Skeletal muscle tissue (tissue), 4 donors: ENCODE results near the gene CYTH4. TPM values are rescaled to one million over a fixed set of nuclear protein-coding genes. Genes with fewer than 3 reads are reported as not detected.

Source experiments
- H3K27ac ChIP-seq: one replicate; pipeline ENCODE4 v1.7.0; 2013; ENCODE audit warnings: mild to moderate bottlenecking, low read depth, low read length, inconsistent platforms
- H3K27me3 ChIP-seq, 3 donors: one replicate each; pipeline ENCODE4 v1.7.0; 2013; ENCODE audit warnings: low read length in 3 of 3; ENCODE audit not compliant: control insufficient read depth in 3 of 3, insufficient read depth in 3 of 3
- H3K36me3 ChIP-seq, 3 donors: one replicate each; pipeline ENCODE4 v1.7.0; 2013; ENCODE audit warnings: low read length in 3 of 3; ENCODE audit not compliant: control insufficient read depth in 3 of 3, insufficient read depth in 3 of 3
- H3K4me1 ChIP-seq, 3 donors: one replicate each; pipeline ENCODE4 v1.7.0; 2013; ENCODE audit warnings: low read length in 3 of 3, mild to moderate bottlenecking in 3 of 3; ENCODE audit not compliant: control insufficient read depth in 3 of 3, insufficient read depth in 3 of 3
- H3K4me3 ChIP-seq, 3 donors: one replicate each; pipeline ENCODE4 v1.7.0; 2013; ENCODE audit warnings: low read length in 3 of 3
- H3K9ac ChIP-seq, 3 donors: one replicate each; pipeline ENCODE4 v1.7.0; 2013; ENCODE audit warnings: low read length in 3 of 3, mild to moderate bottlenecking in 3 of 3, moderate library complexity in 2 of 3, low read depth in 1 of 3
- H3K9me3 ChIP-seq, 3 donors: one replicate each; pipeline ENCODE4 v1.7.0; 2013; ENCODE audit warnings: low read length in 3 of 3; ENCODE audit not compliant: control insufficient read depth in 3 of 3
- total RNA-seq: library from RNA; depleted of rRNA; stranded (reverse); fragments of >200 nt; gene quantifications from one replicate; pipeline ENCODE4 v1.2.3, GENCODE V29; 2014
- donor health status: Osteomylitis.

The CYTH4 gene
- total RNA-seq, 1 donor from 2014 or later: 12.0 TPM

DNA sequence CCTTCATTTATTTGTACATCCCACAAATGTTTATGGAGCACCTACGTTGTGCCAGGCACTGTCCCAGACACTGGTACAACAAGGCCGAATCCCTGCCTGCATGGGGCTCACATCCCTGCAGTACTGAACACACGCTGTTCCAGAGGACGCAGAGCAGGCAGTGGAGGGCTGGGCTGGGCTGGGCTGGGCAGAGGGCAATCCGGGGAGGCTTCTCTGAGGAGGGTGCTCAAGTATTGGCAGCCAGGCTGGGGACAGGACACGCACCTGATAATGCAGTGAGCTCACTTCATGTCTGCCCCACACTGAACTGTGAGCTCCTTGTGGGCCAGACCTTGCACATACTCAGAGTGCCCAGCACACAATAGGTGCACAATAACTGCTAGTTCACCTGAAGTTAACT is 34.1 kb downstream of the CYTH4 start:
- H3K27ac ChIP-seq: no peak overlapping the region
- H3K4me1 ChIP-seq: no peaks in the 10 kb centered on the region
- H3K4me3 ChIP-seq: no peak overlapping the region
- H3K9ac ChIP-seq: no peak overlapping the region
- no peaks in the 10 kb centered on the region for H3K9me3 ChIP-seq
- H3K27me3 ChIP-seq: peaks cover 32 to 50% (median 41%) of the 10 kb centered on the region in 3 donors
- H3K36me3 ChIP-seq: no peaks in the 10 kb centered on the region

GRCh38 chr22:37316875-37317371 is 34.6 kb downstream of the CYTH4 start:
- Histone ChIP-seq H3K9me3 (no peaks in the 10 kb centered on the region), H3K4me3 (no peak overlapping the region), H3K4me1 (no peaks in the 10 kb centered on the region), H3K36me3 (no peaks in the 10 kb centered on the region), H3K9ac (no peak overlapping the region), H3K27me3 (peaks cover 28 to 48% (median 38%) of the 10 kb centered on the region in 3 donors), H3K27ac (no peak overlapping the region)

GRCh38 chr22:37317698-37318210 is 35.4 kb downstream of the CYTH4 start:
- Histone ChIP-seq H3K36me3 (no peaks in the 10 kb centered on the region), H3K4me1 (no peaks in the 10 kb centered on the region), H3K4me3 (no peak overlapping the region), H3K27ac (no peak overlapping the region), H3K27me3 (peaks cover 34 to 50% (median 46%) of the 10 kb centered on the region in 3 donors), H3K9me3 (no peaks in the 10 kb centered on the region), H3K9ac (no peak overlapping the region)

DNA sequence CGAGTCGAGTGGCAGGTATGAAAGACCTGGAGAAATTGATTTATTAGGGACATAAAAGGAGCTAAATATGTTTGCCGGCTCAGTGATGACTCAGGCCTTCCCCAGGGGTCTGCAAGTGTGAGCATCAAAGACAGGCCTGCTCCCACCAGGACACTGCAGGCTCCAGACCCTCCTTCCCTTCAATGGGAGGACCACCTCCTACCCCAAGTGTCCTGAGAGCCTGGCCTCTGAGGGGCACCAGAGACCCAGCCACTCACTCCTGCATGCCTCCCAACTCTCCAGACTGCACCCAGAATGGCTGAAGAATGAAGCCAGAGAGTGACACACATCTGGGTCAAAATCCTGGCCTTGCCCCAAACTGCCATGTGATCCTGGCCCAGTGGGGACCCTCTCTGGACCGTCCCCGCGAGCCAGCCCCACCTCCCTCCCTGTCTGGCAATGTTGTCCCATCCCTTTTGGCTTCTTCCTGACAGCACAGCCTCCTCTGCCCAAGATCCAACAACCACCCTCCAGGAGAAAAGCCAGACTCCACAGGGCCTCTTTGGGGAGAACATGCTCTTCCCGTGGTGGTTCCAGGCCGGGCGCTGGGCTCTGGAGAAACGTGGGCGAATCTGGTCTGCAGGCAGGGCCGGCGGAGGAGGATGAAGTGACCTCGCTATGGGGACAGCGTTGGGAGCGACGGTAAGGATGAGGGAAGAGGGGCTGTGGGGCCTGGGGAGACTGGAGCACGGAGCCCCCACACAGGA is 36.2 kb downstream of the CYTH4 start:
- Histone ChIP-seq H3K9ac (no peak overlapping the region), H3K27me3 (peaks cover 35 to 53% (median 48%) of the 10 kb centered on the region in 3 donors)

GRCh38 chr22:37319469-37319868 is 37.2 kb downstream of the CYTH4 start:
- Histone ChIP-seq H3K27ac (no peak overlapping the region), H3K9me3 (no peaks in the 10 kb centered on the region), H3K36me3 (no peaks in the 10 kb centered on the region), H3K9ac (no peak overlapping the region), H3K4me1 (no peaks in the 10 kb centered on the region), H3K4me3 (no peak overlapping the region), H3K27me3 (peaks cover 39 to 59% (median 57%) of the 10 kb centered on the region in 3 donors)

More for the DNA sequence above, 36.2 kb downstream of the CYTH4 start:
- Histone ChIP-seq H3K4me1 (no peaks in the 10 kb centered on the region), H3K36me3 (no peaks in the 10 kb centered on the region), H3K27ac (no peak overlapping the region), H3K9me3 (no peaks in the 10 kb centered on the region), H3K4me3 (no peak overlapping the region)

DNA sequence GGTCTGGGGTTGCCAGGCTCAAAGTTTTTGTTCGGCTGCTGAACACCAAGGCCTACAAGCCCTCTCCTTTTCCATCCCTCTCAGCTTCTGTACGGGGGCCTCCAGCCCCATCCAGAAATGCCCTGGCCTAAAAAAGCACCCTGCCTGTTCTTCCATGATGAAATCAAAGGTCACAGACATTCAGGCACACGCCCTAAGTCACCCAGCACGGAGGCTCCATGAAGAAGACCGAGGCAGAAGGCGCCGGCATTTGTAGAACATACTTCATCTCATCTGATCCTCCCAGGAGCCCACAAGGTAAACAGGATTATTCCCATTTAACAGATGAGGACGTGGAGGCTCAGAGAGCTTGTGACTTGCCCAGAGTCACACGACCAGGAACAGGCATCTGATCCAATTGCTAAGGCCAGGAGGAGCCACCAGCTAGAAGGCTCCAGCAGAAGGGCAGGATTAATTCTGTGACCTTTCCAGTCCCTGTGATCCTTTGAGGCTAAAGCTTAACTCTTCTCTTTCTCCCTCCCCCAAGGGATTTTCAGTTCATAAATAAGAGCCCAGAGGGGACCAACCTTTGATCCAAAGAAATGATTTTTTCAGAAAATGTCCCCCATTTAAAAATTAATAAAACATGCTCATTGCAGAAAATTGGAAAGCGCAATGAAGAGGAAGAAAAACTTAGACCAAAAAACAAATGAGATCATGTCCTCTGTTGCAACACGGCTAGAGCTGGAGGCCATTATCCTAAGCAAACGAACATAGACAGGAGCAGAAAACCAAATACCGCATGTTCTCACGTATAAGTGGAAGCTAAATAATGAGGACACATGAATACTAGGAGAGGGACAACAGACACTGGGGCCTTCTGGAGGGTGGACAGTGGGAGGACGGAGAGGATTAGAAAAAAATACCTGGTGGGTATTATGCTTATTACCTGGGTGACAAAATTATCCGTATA is 38.7 kb downstream of the CYTH4 start:
- Histone ChIP-seq H3K27me3 (peaks cover 46 to 69% (median 62%) of the 10 kb centered on the region in 3 donors), H3K9me3 (no peaks in the 10 kb centered on the region), H3K4me1 (no peaks in the 10 kb centered on the region), H3K4me3 (no peak overlapping the region), H3K9ac (no peak overlapping the region), H3K36me3 (no peaks in the 10 kb centered on the region), H3K27ac (no peak overlapping the region)

DNA sequence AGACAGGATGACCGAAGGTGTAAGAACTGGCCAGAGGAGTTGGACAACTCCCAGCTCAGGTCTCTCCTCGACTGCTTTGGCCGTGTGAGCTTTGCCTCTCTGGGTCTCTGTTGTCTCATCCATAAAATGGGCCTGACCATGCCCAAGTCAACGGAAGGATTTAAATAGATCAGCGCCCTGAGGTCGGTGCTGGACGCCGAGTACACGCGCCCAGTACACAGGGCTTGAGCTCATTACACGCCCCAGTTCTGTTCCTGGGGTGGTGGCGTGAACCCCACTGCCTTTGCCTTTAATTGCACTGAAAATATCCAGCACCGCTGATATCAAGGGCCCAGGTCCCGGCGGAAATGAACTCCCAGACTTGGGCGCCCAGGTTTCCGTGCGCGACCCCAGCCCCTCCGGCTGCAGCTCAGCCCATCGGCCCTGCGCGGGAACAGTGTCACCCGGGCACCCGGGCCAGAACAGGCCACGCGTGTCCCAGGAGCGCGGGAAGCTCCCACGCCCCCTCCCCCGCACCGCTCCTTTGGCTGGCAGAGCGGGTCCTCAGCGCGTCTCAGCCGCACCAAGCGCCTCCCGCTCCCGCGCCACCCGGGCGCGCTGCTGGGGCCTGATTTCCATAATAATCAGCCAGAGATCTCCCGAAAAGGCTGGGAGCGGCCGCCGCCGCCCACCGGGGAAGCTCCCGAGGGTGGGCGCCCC is 42.2 kb downstream of the CYTH4 start:
- Histone ChIP-seq H3K9me3 (no peaks in the 10 kb centered on the region), H3K4me3 (no peak overlapping the region)

GRCh38 chr22:37325039-37325395 is 42.7 kb downstream of the CYTH4 start:
- Histone ChIP-seq H3K27me3 (peaks cover 64 to 70% (median 65%) of the 10 kb centered on the region in 3 donors), H3K4me1 (no peaks in the 10 kb centered on the region)

More for the DNA sequence above, 42.2 kb downstream of the CYTH4 start:
- Histone ChIP-seq H3K27me3 (peaks cover 61 to 67% (median 64%) of the 10 kb centered on the region in 3 donors), H3K27ac (no peak overlapping the region), H3K4me1 (no peaks in the 10 kb centered on the region), H3K9ac (no peak overlapping the region), H3K36me3 (no peaks in the 10 kb centered on the region)

GRCh38 chr22:37326726-37327125 is 44.4 kb downstream of the CYTH4 start:
- H3K36me3 ChIP-seq: no peaks in the 10 kb centered on the region
- H3K4me3 ChIP-seq: no peak overlapping the region
- no peaks in the 10 kb centered on the region for H3K9me3 ChIP-seq
- no peak overlapping the region for H3K27ac ChIP-seq
- H3K9ac ChIP-seq: no peak overlapping the region
- H3K4me1 ChIP-seq: no peaks in the 10 kb centered on the region
- peaks cover 70 to 79% (median 76%) of the 10 kb centered on the region in 3 donors for H3K27me3 ChIP-seq

More at GRCh38 chr22:37325039-37325395, 42.7 kb downstream of the CYTH4 start:
- no peaks in the 10 kb centered on the region for H3K36me3 ChIP-seq
- H3K4me3 ChIP-seq: no peak overlapping the region
- H3K9ac ChIP-seq: no peak overlapping the region
- no peak overlapping the region for H3K27ac ChIP-seq
- H3K9me3 ChIP-seq: no peaks in the 10 kb centered on the region
